Measurements from ENCODE around the gene ERO1A.
A peak's percentile ranks its signal among the peaks of the same experiment; 100 is the strongest.

Gene ERO1A

DNA sequence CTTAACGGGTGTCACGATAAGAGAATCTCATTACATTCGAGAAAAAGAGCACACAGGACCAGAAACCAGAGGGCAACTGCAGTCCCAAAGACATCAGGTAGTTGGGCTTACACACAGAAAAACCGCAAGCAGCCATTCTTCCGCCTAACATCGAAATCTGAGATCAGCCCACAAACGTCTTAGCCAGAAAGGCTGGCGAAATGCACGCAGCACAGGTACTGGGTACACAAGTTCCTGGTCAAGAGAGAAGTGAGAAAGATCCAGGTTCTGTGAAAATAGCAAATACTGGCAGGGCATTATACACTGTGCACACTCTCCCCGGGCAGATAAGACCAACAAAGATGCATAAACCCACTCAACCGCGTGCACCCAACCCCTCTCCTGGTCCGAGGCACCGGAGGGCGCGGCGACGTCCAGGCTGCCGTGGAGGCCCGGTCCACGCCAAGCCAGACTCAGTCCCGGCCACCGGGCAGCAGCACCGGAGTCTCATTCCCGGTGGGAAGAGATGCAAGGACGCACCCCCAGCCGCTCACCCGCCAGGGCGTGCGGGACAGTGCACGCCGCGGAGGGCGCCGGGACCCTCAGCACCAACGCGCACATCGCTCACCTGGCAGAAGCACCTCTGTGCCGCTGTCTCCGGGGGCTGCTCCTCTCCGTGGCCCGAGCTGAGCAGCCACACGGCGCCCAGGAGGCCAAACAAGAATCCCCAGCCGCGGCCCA, 437 bp downstream of the ERO1A start:
- peaks cover 5 to 6% of the 10 kb centered on the region in 2 donors for H3K4me1 ChIP-seq (ENCODE audit: control insufficient read depth in 1 of 2, insufficient read depth in 2 of 2, low read length in 2 of 2)
- H3K36me3 ChIP-seq (ENCODE audit: control insufficient read depth in 1 of 2, insufficient read depth in 2 of 2, low read length in 2 of 2): no peaks in the 10 kb centered on the region
- H3K4me3 ChIP-seq (ENCODE audit: low read depth in 1 of 2, low read length in 2 of 2): peak overlapping the region; percentile 93 to 95
- no peaks in the 10 kb centered on the region for H3K27me3 ChIP-seq (ENCODE audit: low read depth, low read length)
- no peaks in the 10 kb centered on the region for H3K9me3 ChIP-seq (ENCODE audit: control insufficient read depth in 1 of 2, low read length in 2 of 2)
- H3K27ac ChIP-seq (ENCODE audit: low read length): peak overlapping the region; percentile 73

DNA sequence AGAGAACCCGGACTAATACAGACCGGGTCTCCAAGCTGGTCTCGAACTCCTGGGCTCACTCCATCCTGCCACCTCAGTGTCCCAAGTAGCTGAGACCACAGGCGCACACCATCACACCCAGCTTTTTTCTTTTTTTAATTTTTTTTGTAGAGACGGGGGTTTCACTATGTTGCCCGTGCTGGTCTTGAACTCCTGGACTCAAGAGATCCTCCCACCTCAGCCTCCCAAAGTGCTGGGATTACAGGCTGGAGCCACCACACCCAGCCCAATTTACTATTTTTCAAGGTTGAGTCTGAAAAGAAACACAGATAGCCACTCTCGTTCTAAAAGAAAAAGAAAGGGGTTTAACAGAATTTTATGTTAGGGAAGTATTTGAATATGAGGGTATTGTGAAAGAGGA, 1.8 kb downstream of the ERO1A start:
- Histone ChIP-seq H3K36me3 (ENCODE audit: control insufficient read depth in 1 of 2, insufficient read depth in 2 of 2, low read length in 2 of 2) (no peaks in the 10 kb centered on the region), H3K27me3 (ENCODE audit: low read depth, low read length) (no peaks in the 10 kb centered on the region), H3K4me3 (ENCODE audit: low read depth in 1 of 2, low read length in 2 of 2) (no peak overlapping the region), H3K27ac (ENCODE audit: low read length) (no peak overlapping the region), H3K9me3 (ENCODE audit: control insufficient read depth in 1 of 2, low read length in 2 of 2) (no peaks in the 10 kb centered on the region), H3K4me1 (ENCODE audit: control insufficient read depth in 1 of 2, insufficient read depth in 2 of 2, low read length in 2 of 2) (peaks cover 5 to 6% of the 10 kb centered on the region in 2 donors)

DNA sequence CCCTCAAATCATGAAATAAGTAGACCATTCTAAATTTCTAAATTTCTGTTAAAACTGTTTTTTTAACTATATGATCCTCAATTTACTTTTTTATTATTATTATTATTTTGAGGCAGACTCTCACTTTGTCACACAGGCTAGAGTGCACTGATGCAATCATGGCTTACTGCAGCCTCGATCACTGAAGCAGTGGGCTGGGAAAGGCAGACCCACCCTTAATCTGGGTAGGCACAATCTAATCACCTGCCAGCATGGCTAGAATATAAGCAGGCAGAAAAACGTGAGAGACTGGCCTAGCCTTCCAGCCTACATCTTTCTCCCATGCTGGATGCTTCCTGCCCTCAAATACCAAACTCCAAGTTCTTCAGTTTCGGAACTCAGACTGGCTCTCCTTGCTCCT, 2.3 kb downstream of the ERO1A start:
- Histone ChIP-seq H3K36me3 (ENCODE audit: control insufficient read depth in 1 of 2, insufficient read depth in 2 of 2, low read length in 2 of 2) (no peaks in the 10 kb centered on the region), H3K27me3 (ENCODE audit: low read depth, low read length) (no peaks in the 10 kb centered on the region), H3K4me1 (ENCODE audit: control insufficient read depth in 1 of 2, insufficient read depth in 2 of 2, low read length in 2 of 2) (peaks cover 5 to 6% of the 10 kb centered on the region in 2 donors), H3K4me3 (ENCODE audit: low read depth in 1 of 2, low read length in 2 of 2) (no peak overlapping the region), H3K27ac (ENCODE audit: low read length) (no peak overlapping the region), H3K9me3 (ENCODE audit: control insufficient read depth in 1 of 2, low read length in 2 of 2) (no peaks in the 10 kb centered on the region)

DNA sequence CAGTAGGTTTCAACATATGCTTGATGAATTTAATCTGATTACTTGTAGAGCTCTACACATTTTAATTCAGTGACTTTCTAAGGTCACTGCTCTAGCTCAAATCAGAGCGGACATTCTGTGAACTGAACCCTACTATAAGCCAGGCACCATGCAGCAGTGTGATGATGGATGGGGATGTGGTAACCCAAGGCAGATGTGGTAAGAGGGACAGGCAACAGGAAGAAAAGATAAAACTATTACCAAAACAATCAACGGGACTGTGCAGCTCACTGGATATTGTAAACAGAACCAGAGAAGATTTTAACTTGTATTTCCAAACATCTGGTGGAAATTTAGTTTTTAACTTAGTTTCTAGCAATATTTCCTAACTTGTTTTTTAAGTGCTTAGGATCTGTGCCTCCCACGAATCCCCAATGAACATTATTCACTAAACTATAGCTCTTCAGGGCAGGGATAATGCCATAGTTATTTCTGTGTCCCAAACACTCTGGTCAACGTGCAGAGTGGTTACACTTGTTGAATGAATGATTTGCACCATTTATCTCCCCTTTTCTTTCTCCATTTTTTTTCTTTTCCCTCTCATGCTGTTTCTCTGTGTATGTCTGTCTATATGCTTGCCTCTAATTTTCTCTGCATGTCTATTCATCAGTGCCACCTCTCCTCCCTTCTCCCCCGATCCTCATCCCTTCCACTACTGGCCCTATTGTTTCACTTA, 3.0 kb downstream of the ERO1A start:
- Histone ChIP-seq H3K36me3 (ENCODE audit: control insufficient read depth in 1 of 2, insufficient read depth in 2 of 2, low read length in 2 of 2) (no peaks in the 10 kb centered on the region), H3K27me3 (ENCODE audit: low read depth, low read length) (no peaks in the 10 kb centered on the region), H3K27ac (ENCODE audit: low read length) (no peak overlapping the region), H3K4me1 (ENCODE audit: control insufficient read depth in 1 of 2, insufficient read depth in 2 of 2, low read length in 2 of 2) (peaks cover 5 to 6% of the 10 kb centered on the region in 2 donors), H3K9me3 (ENCODE audit: control insufficient read depth in 1 of 2, low read length in 2 of 2) (no peaks in the 10 kb centered on the region), H3K4me3 (ENCODE audit: low read depth in 1 of 2, low read length in 2 of 2) (no peak overlapping the region)

DNA sequence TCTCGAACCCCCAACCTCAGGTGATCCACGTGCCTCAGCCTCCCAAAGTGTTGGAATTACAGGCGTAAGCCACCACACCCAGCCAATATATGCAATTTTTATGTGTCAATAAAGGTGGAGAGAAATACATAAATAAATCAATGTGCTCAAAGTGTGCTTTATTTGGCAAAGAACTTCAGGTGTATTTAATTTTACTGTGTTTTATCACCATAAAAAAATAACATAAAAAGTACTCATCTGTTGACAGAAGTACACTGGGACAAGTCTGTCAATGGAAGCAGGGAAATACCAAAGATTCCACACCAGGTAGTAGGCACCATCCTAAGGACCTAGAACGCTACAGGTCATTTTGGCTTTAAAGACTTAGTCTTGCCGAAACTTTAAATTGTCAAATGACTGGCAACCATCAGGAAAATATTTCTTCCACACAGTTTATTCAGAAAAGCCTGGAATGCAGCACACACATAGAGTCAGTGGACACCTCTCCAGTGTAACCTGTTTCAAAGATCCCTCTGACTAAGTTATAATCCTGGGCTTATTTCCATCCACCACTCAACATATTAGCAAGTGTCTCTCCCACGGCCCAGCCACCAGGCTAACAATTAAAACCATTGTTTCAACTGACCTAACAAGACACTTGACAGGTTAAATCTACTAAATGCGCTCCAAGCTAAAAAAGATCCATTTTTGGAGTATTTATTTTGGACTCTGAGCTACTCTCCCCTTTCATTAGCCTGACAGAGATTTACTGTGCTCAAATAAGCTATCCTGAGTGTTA, 4.2 kb downstream of the ERO1A start:
- H3K9me3 ChIP-seq (ENCODE audit: control insufficient read depth in 1 of 2, low read length in 2 of 2): no peaks in the 10 kb centered on the region
- H3K4me3 ChIP-seq (ENCODE audit: low read depth in 1 of 2, low read length in 2 of 2): no peak overlapping the region
- H3K27ac ChIP-seq (ENCODE audit: low read length): no peak overlapping the region
- H3K27me3 ChIP-seq (ENCODE audit: low read depth, low read length): no peaks in the 10 kb centered on the region
- H3K4me1 ChIP-seq (ENCODE audit: control insufficient read depth in 1 of 2, insufficient read depth in 2 of 2, low read length in 2 of 2): peaks cover 5 to 6% of the 10 kb centered on the region in 2 donors
- no peaks in the 10 kb centered on the region for H3K36me3 ChIP-seq (ENCODE audit: control insufficient read depth in 1 of 2, insufficient read depth in 2 of 2, low read length in 2 of 2)

DNA sequence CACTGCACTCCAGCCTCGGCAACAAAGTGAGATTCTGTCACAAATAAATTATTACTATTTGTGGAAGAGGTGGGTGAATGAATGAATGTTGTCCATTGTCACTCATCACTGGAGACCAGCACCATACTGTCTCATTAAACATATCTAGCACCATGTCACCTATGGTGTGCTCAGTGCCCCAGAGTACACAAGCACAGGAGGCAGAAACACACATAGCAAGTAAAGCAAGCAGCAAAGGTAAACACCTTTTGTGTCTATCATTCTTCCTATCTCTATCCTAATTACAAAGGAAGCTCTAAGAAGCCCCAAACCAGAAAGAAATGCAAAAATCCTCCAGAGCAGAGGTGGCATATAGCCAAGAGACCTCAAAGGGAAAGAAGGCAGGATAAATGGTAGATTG, 9.2 kb downstream of the ERO1A start:
- Histone ChIP-seq H3K4me1 (ENCODE audit: control insufficient read depth in 1 of 2, insufficient read depth in 2 of 2, low read length in 2 of 2) (peaks cover 0 to 4% of the 10 kb centered on the region in 2 donors), H3K36me3 (ENCODE audit: control insufficient read depth in 1 of 2, insufficient read depth in 2 of 2, low read length in 2 of 2) (peaks cover 0 to under 1% of the 10 kb centered on the region in 2 donors), H3K27me3 (ENCODE audit: low read depth, low read length) (no peaks in the 10 kb centered on the region), H3K9me3 (ENCODE audit: control insufficient read depth in 1 of 2, low read length in 2 of 2) (no peaks in the 10 kb centered on the region), H3K27ac (ENCODE audit: low read length) (no peak overlapping the region), H3K4me3 (ENCODE audit: low read depth in 1 of 2, low read length in 2 of 2) (no peak overlapping the region)

DNA sequence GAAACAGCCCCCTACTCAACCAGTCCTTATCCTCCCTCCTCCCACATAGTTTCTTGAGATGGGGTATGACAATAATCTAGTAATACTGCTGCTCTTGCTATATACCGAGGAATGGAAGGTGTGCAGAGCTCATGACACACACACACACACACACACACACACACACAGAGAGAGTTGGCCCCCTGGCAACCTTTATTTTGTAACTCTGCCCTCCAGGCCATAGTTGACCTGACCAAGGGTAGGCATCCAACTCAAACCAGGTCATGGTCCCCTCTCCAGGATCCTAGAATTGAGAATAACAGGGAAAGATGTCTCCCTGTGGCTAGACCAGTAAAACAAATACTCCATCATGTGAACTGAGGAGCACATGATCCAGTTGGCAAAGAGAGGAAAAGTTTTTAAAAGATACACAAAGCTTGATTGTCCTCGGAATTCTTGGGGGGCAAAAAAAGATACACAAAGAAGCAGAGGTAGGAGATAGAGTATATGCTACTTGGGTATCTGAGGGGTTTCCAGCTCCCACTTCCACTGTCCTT, 11.3 kb downstream of the ERO1A start:
- Histone ChIP-seq H3K27ac (ENCODE audit: low read length) (no peak overlapping the region), H3K4me3 (ENCODE audit: low read depth in 1 of 2, low read length in 2 of 2) (no peak overlapping the region), H3K4me1 (ENCODE audit: control insufficient read depth in 1 of 2, insufficient read depth in 2 of 2, low read length in 2 of 2) (peaks cover 0 to 4% of the 10 kb centered on the region in 2 donors), H3K9me3 (ENCODE audit: control insufficient read depth in 1 of 2, low read length in 2 of 2) (no peaks in the 10 kb centered on the region), H3K27me3 (ENCODE audit: low read depth, low read length) (no peaks in the 10 kb centered on the region), H3K36me3 (ENCODE audit: control insufficient read depth in 1 of 2, insufficient read depth in 2 of 2, low read length in 2 of 2) (peaks cover 5 to 6% of the 10 kb centered on the region in 2 donors)

DNA sequence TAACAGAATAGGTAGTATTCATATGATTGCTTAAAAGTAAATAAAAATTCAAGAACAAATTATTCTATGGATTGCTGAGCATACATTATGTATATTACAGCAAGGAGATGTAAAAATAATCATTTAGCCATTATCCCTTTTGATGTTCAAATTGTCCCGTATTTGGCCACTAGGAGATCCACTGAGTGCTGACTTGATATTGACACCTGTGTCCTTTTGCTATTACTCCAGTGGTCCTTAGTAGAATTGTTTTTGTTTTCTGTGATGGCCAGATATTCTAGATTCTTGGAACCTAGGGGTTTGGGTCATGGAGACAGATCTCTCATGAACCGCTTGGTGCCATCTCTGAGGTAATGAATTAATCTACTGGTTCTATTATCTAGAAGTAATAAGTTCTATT, 16.8 kb downstream of the ERO1A start:
- no peak overlapping the region for H3K4me3 ChIP-seq (ENCODE audit: low read depth in 1 of 2, low read length in 2 of 2)

DNA sequence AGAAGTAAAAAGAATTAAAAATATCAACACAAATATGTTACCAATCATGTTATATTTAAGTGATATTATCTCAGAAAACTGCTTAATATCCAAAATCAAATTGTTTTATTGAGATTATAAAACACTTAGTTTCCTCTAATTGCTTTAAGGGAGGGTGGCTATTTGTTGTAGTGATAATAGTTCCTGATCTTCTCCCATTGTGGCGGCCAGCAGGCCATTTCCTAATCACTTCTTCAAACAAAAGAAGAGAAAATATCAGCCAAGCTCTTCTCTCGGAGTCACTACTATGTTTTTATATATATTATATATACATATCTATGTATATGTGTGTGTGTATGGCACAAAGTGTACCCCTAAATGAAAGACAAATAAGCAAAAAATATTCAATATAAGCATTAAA, 31.5 kb downstream of the ERO1A start:
- no peaks in the 10 kb centered on the region for H3K27me3 ChIP-seq (ENCODE audit: low read depth, low read length)
- H3K9me3 ChIP-seq (ENCODE audit: control insufficient read depth in 1 of 2, low read length in 2 of 2): no peaks in the 10 kb centered on the region
- no peak overlapping the region for H3K4me3 ChIP-seq (ENCODE audit: low read depth in 1 of 2, low read length in 2 of 2)
- H3K27ac ChIP-seq (ENCODE audit: low read length): no peak overlapping the region
- peaks cover 7 to 15% of the 10 kb centered on the region in 2 donors for H3K36me3 ChIP-seq (ENCODE audit: control insufficient read depth in 1 of 2, insufficient read depth in 2 of 2, low read length in 2 of 2)
- H3K4me1 ChIP-seq (ENCODE audit: control insufficient read depth in 1 of 2, insufficient read depth in 2 of 2, low read length in 2 of 2): no peaks in the 10 kb centered on the region

More for the DNA sequence above, 16.8 kb downstream of the ERO1A start:
- Histone ChIP-seq H3K9me3 (ENCODE audit: control insufficient read depth in 1 of 2, low read length in 2 of 2) (no peaks in the 10 kb centered on the region), H3K36me3 (ENCODE audit: control insufficient read depth in 1 of 2, insufficient read depth in 2 of 2, low read length in 2 of 2) (peaks cover 23 to 26% of the 10 kb centered on the region in 2 donors), H3K27me3 (ENCODE audit: low read depth, low read length) (no peaks in the 10 kb centered on the region), H3K4me1 (ENCODE audit: control insufficient read depth in 1 of 2, insufficient read depth in 2 of 2, low read length in 2 of 2) (no peaks in the 10 kb centered on the region), H3K27ac (ENCODE audit: low read length) (no peak overlapping the region)

DNA sequence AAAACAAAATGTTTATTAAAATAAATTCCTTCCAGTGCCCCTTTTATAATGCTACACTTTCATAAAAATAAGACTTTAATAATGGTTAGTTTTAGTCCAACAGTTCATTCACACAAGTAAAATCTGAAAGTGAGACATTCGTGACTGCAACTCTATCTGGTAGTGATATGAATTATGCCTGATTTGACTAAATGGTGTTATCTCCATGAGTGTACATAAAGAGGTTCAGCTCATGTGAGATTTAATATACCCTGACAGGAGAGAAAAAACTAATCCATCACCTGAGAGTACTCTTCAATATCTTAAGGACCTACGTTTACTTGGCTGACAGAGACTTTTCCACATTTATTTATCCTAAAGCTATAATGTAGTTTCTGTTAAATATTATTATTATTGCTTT, 34.0 kb downstream of the ERO1A start:
- Histone ChIP-seq H3K36me3 (ENCODE audit: control insufficient read depth in 1 of 2, insufficient read depth in 2 of 2, low read length in 2 of 2) (peaks cover 12 to 15% of the 10 kb centered on the region in 2 donors), H3K9me3 (ENCODE audit: control insufficient read depth in 1 of 2, low read length in 2 of 2) (no peaks in the 10 kb centered on the region)

DNA sequence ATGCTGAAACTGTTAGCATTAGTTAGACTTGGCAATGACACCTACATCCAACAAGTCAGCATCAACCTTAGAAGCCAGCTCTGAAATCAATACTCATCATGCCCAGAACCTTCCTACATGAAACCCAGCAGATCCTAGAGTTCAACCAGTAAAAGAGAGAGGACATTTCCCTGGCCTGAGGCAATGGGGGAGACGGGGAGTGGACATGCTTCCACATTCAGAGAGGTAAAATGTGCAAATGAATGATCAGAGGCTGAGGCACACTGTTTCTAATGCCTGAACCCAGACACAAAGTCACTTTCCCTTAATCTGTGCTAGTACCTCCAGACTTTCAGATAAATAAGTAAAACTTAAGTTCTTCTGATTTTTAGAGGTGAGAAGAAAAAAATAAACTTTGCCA, 34.5 kb downstream of the ERO1A start:
- no peaks in the 10 kb centered on the region for H3K4me1 ChIP-seq (ENCODE audit: control insufficient read depth in 1 of 2, insufficient read depth in 2 of 2, low read length in 2 of 2)
- no peak overlapping the region for H3K4me3 ChIP-seq (ENCODE audit: low read depth in 1 of 2, low read length in 2 of 2)
- H3K27me3 ChIP-seq (ENCODE audit: low read depth, low read length): no peaks in the 10 kb centered on the region
- H3K27ac ChIP-seq (ENCODE audit: low read length): no peak overlapping the region
- H3K9me3 ChIP-seq (ENCODE audit: control insufficient read depth in 1 of 2, low read length in 2 of 2): no peaks in the 10 kb centered on the region
- H3K36me3 ChIP-seq (ENCODE audit: control insufficient read depth in 1 of 2, insufficient read depth in 2 of 2, low read length in 2 of 2): peaks cover 9 to 10% of the 10 kb centered on the region in 2 donors

More for the DNA sequence above, 34.0 kb downstream of the ERO1A start:
- Histone ChIP-seq H3K27ac (ENCODE audit: low read length) (no peak overlapping the region), H3K27me3 (ENCODE audit: low read depth, low read length) (no peaks in the 10 kb centered on the region), H3K4me1 (ENCODE audit: control insufficient read depth in 1 of 2, insufficient read depth in 2 of 2, low read length in 2 of 2) (no peaks in the 10 kb centered on the region), H3K4me3 (ENCODE audit: low read depth in 1 of 2, low read length in 2 of 2) (no peak overlapping the region)

Measured in muscle layer of duodenum (tissue), 2 donors.